K562 (cell line): ENCODE data around the gene AGPAT2. TPM values are rescaled to one million over a fixed set of nuclear protein-coding genes. Genes with fewer than 3 reads are reported as not detected.
A peak's percentile ranks its signal among the peaks of the same experiment; 100 is the strongest.
"Not testable (repeated sequence)": the region's sequence is repeated elsewhere in the genome, so short reads cannot be mapped to it uniquely, and the experiment has no call there.

ENCODE experiments used
- ATAC-seq: fragments of 200-7000 bp; cut with Tn5 transposase; 3 replicates; pipeline ENCODE4 v1.9.1; 2020; ENCODE audit warnings: moderate library complexity
- BruUV-seq: library from RNA; stranded (reverse); fragments of 400-500 nt; replicated peaks from 2 replicates; lab custom pipeline; 2021; lab: Mats Ljungman, UMichigan
- CTCF ChIA-PET: fragments of 300-600 bp; formaldehyde crosslinking; extraction: SDS; loops from one replicate; lab custom pipeline; 2021; ENCODE audit warnings: low intra/inter-chr PET ratio; lab: Yijun Ruan, JAX
- POLR2A ChIA-PET: fragments of 300-600, 350-650 bp; sonication (Branson Sonifier 250); formaldehyde crosslinking; extraction: SDS; loops from one replicate; lab custom pipeline; 2021; ENCODE audit warnings: antibody characterized with exemption, inconsistent platforms; lab: Yijun Ruan, JAX
- DNase-seq, 4 experiments: peaks; one replicate each; pipeline versions ENCODE4 v3.0.0 to v3.0.0-alpha.2; 2011 to 2018; ENCODE audit warnings: low spot score in 3 of 4, mixed read lengths in 3 of 4; ENCODE audit errors: extremely low read depth in 1 of 4
- FAIRE-seq: peaks from 2 replicates; lab custom pipeline; 2011; peaks lifted over from hg19 to GRCh38; lab: Jason Lieb, UNC
- H2AFZ ChIP-seq: 2 replicates; pipeline ENCODE4 v1.6.0; 2011; ENCODE audit warnings: low read depth, low read length, control low read depth, inconsistent platforms
- H3K27ac ChIP-seq: fragments of 200-600 bp; 3 replicates; pipeline ENCODE4 v1.8.0; 2011; ENCODE audit warnings: low read depth, mild to moderate bottlenecking, control low read depth, inconsistent platforms, low read length, moderate library complexity, mixed read lengths; ENCODE audit errors: extremely low read depth
- H3K27me3 ChIP-seq, 2 experiments: fragments of 300-600 bp in 1 of 2; 2 replicates in 1 of 2; 3 replicates in 1 of 2; pipeline versions ENCODE4 v1.6.0 to v1.8.0; 2011; ENCODE audit warnings: inconsistent platforms in 2 of 2, low read length in 2 of 2, mild to moderate bottlenecking in 1 of 2, mixed read lengths in 1 of 2, moderate library complexity in 1 of 2; ENCODE audit not compliant: control insufficient read depth in 2 of 2, insufficient read depth in 2 of 2
- H3K36me3 ChIP-seq: fragments of 300-600 bp; 3 replicates; pipeline ENCODE4 v1.8.0; 2011; ENCODE audit warnings: mild to moderate bottlenecking, low read length, inconsistent platforms; ENCODE audit not compliant: control insufficient read depth, insufficient read depth
- H3K4me1 ChIP-seq, 2 experiments: fragments of 200-600 bp in 1 of 2; replicated peaks in 1 of 2; 2 replicates in 1 of 2; 3 replicates in 1 of 2; pipeline versions ENCODE4 v1.5.1 to v1.8.0; 2011; ENCODE audit warnings: inconsistent platforms in 2 of 2, low read length in 2 of 2, mild to moderate bottlenecking in 1 of 2, mixed read lengths in 1 of 2, moderate library complexity in 1 of 2; ENCODE audit not compliant: control insufficient read depth in 2 of 2, insufficient read depth in 2 of 2
- H3K4me2 ChIP-seq: 2 replicates; pipeline ENCODE4 v1.6.1; 2011; ENCODE audit warnings: low read length, control low read depth, inconsistent platforms, mixed read lengths; ENCODE audit not compliant: insufficient read depth
- H3K4me3 ChIP-seq: fragments of 200-600 bp; sonication (generic), shearing (Covaris generic); 2 replicates; pipeline ENCODE4 v1.5.1; 2016; ENCODE audit warnings: control low read depth, inconsistent platforms
- H3K79me2 ChIP-seq: fragments of 200-600 bp; 3 replicates; pipeline ENCODE4 v1.8.0; 2011; ENCODE audit warnings: low read length, inconsistent platforms; ENCODE audit not compliant: control insufficient read depth, insufficient read depth
- H3K9ac ChIP-seq, 2 experiments: 2 replicates each; pipeline versions ENCODE4 v1.6.0 to v1.6.1; 2011; ENCODE audit warnings: low read depth in 2 of 2, low read length in 2 of 2, control low read depth in 1 of 2, inconsistent platforms in 1 of 2, mild to moderate bottlenecking in 1 of 2, mixed read lengths in 1 of 2; ENCODE audit not compliant: insufficient read depth in 1 of 2
- H3K9me1 ChIP-seq: one replicate; pipeline ENCODE4 v1.6.0; 2011; ENCODE audit warnings: inconsistent platforms, mild to moderate bottlenecking, low read length, moderate library complexity; ENCODE audit not compliant: control insufficient read depth, insufficient read depth
- H3K9me3 ChIP-seq: replicated peaks from 2 replicates; pipeline ENCODE4 v1.5.1; 2011; ENCODE audit warnings: low read depth, low read length, inconsistent platforms; ENCODE audit not compliant: control insufficient read depth, insufficient read depth
- H4K20me1 ChIP-seq: replicated peaks from 2 replicates; pipeline ENCODE4 v1.6.1; 2011; ENCODE audit warnings: low read length, inconsistent platforms, mixed read lengths; ENCODE audit not compliant: control insufficient read depth, insufficient read depth
- ZBTB40 ChIP-seq, 2 experiments: fragments of 450-650 bp in 1 of 2; sonication (generic) in 1 of 2; formaldehyde crosslinking in 1 of 2; IDR thresholded peaks; 2 replicates each; pipeline versions ENCODE4 v1.7.1 to v1.9.0; 2016 to 2022; ENCODE audit warnings: inconsistent platforms in 1 of 2, mild to moderate bottlenecking in 1 of 2, missing genetic modification reagents in 1 of 2
- WGBS: fragments of 100-300 bp; shearing (Covaris generic); methylation state at CpG from one replicate; pipeline ENCODE4 v1.1.6; 2016; ENCODE audit warnings: low coverage, mixed read lengths; ENCODE audit not compliant: insufficient coverage; ENCODE audit errors: missing lambda C conversion rate; 5-methylcytosine and 5-hydroxymethylcytosine counted together
- in situ Hi-C: fragments of 300-500 bp; cut with MboI; formaldehyde crosslinking; loops from 4 replicates; pipeline ENCODE4 v1.15.0; 2018; ENCODE audit warnings: inconsistent platforms, mixed read lengths
- intact Hi-C: fragments of 100-400 bp; cut with micrococcal nuclease; formaldehyde crosslinking; loops from 2 replicates; pipeline ENCODE4 v1.14.2; 2022
- polyA plus RNA-seq, 8 experiments: library from polyadenylated mRNA; depleted of rRNA in 4 of 8; stranded (reverse) in 5 of 8; unstranded in 3 of 8; fragments of >200 nt; fragmentation: Nextera tagmentation in 2 of 8; fragmentation: Illumina TruSeq in 1 of 8; extraction: Ambion mirVana in 2 of 8; extraction: Trizol in 1 of 8; gene quantifications; 2 replicates each; pipeline versions ENCODE4 v1.2.1 to v1.2.3, GENCODE V29; 2011 to 2014; ENCODE audit warnings: inconsistent platforms in 1 of 8, missing spikeins in 1 of 8
- total RNA-seq, 7 experiments: library from RNA; depleted of rRNA in 6 of 7; stranded (reverse); fragments of >200 nt in 6 of 7; fragmentation: Illumina TruSeq in 2 of 7; extraction: Trizol in 2 of 7; gene quantifications; 2 replicates each; pipeline versions ENCODE4 v1.2.1 to v1.2.3, GENCODE V29; 2011 to 2021; ENCODE audit warnings: low replicate concordance in 1 of 7
- TF ChIP-seq, protein P1 (sequence below): fragments of 450-650 bp; IDR thresholded peaks from 2 replicates; pipeline ENCODE4 v1.6.1; 2016

The AGPAT2 gene
- total and polyA plus RNA-seq, 9 of the 15 experiments (the other 6 are each of a cell fraction or from before 2014, with no cell fraction given): 0.13 to 54.5 (median 23.9) TPM

DNA sequence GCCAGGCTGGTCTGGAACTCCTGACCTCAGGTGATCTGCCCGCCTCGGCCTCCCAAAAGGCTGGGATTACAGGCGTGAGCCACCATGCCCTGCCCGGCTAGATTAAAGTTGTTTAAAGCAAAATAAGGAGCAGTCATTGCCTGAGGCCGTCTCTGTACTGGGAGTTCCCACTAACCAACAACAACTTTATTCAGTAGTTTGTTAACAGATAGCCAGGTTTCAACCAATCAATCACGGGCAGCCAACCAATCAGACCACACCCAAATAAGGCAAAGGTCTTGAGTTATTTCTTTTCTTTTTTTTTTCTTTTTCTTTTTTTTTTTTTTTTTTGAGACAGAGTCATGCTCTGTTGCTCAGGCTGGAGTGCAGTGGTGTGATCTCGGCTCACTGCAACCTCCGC lies 17.5 kb upstream of the AGPAT2 start:
- ATAC-seq; DNase-seq; in situ Hi-C loops; H3K27ac ChIP-seq; H4K20me1 ChIP-seq; CTCF ChIA-PET; H3K9ac ChIP-seq; BruUV-seq; H3K9me1 ChIP-seq; H3K79me2 ChIP-seq; intact Hi-C loops; H3K27me3 ChIP-seq; H3K4me2 ChIP-seq; H3K4me3 ChIP-seq; FAIRE-seq; H3K36me3 ChIP-seq; TF ChIP-seq ZBTB40 (CRISPR knock-in tag; IDR thresholded peaks at IDR 0.05): not testable (repeated sequence)
- 75% methylated on average over 6 of the region's 8 CpGs for WGBS
- POLR2A ChIA-PET: interaction anchor here (1.2 to 1.8 kb wide), 2 partner anchors 12 to 25 kb away, joined by 3 to 7 read pairs; no protein-coding TSS in a partner anchor
- H3K4me1 ChIP-seq: peaks cover 17 to 33% of the 10 kb centered on the region in 2 experiments; a peak in 4 of 5 replicates
- TF ChIP-seq, protein P1, sequence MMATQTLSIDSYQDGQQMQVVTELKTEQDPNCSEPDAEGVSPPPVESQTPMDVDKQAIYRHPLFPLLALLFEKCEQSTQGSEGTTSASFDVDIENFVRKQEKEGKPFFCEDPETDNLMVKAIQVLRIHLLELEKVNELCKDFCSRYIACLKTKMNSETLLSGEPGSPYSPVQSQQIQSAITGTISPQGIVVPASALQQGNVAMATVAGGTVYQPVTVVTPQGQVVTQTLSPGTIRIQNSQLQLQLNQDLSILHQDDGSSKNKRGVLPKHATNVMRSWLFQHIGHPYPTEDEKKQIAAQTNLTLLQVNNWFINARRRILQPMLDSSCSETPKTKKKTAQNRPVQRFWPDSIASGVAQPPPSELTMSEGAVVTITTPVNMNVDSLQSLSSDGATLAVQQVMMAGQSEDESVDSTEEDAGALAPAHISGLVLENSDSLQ: 0 out of 2 replicates have a peak, but pooled peaks have one; percentile 26
- peak; percentile 71 for TF ChIP-seq ZBTB40 (IDR thresholded peaks at IDR 0.05)
- TF ChIP-seq, all 486 proteins: peak for 2; not testable (repeated sequence) for 484
- H2AFZ ChIP-seq, H3K9me3 ChIP-seq: not testable (repeated sequence)
